ENCODE data around the gene KDM5C. TPM values are rescaled to one million over a fixed set of nuclear protein-coding genes. Genes with fewer than 3 reads are reported as not detected.

KDM5C gene
- total RNA-seq, 1 experiment from 2014 or later, result 178 TPM

DNA sequence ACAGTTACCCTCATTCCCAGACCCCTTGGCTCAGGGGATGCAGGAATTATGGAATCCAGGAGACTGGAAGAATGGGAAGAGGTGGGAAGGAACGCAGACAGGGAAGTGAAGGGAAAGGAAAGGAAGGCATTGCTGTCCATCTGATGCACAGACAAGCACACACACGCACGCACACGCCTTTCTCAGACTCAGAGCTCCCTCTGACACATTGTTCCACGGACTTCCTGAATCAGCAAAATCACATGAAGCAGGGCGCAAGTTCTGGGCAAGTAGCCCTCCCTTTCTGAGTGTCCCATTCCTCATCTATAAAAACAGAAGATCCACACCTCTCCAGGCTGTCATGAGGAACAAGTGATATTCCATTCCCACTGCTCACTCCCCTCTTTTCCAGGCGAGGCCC lies 43.2 kb upstream of the KDM5C start:
- no peak for DNase-seq (ENCODE audit: low spot score)
- ChIA-PET CTCF (no interaction called here), POLR2A (ENCODE audit: low non-redundant PET) (no interaction called here)
- Histone ChIP-seq H3K4me3 (ENCODE audit: low read depth, low read length, poor library complexity, severe bottlenecking) (no peak overlapping the region), H3K9me3 (ENCODE audit: low read depth, low read length, poor library complexity, severe bottlenecking) (no peaks in the 10 kb centered on the region), H3K4me1 (ENCODE audit: insufficient read depth, low read length, poor library complexity, severe bottlenecking) (peaks cover 4% of the 10 kb centered on the region), H3K27me3 (replicated peaks; ENCODE audit: insufficient read depth, low read depth, low read length, poor library complexity) (no peaks in the 10 kb centered on the region), H3K36me3 (ENCODE audit: insufficient read depth, low read length, poor library complexity, severe bottlenecking) (no peaks in the 10 kb centered on the region), H3K27ac (ENCODE audit: low read depth, low read length, poor library complexity, severe bottlenecking) (no peak overlapping the region)
- no TSS peak for BruUV-seq (replicated peaks)
- TF ChIP-seq, protein P1, sequence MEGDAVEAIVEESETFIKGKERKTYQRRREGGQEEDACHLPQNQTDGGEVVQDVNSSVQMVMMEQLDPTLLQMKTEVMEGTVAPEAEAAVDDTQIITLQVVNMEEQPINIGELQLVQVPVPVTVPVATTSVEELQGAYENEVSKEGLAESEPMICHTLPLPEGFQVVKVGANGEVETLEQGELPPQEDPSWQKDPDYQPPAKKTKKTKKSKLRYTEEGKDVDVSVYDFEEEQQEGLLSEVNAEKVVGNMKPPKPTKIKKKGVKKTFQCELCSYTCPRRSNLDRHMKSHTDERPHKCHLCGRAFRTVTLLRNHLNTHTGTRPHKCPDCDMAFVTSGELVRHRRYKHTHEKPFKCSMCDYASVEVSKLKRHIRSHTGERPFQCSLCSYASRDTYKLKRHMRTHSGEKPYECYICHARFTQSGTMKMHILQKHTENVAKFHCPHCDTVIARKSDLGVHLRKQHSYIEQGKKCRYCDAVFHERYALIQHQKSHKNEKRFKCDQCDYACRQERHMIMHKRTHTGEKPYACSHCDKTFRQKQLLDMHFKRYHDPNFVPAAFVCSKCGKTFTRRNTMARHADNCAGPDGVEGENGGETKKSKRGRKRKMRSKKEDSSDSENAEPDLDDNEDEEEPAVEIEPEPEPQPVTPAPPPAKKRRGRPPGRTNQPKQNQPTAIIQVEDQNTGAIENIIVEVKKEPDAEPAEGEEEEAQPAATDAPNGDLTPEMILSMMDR (conservative IDR thresholded peaks at IDR 0.05; ENCODE audit: low read depth, low read length), result no peak
- TF ChIP-seq EZH2 (IDR thresholded peaks at IDR 0.05; ENCODE audit: borderline replicate concordance, low read depth, low read length, poor library complexity, severe bottlenecking), result no peak
- intact Hi-C loops (cut with micrococcal nuclease; ENCODE audit: unreplicated experiment), result no loop called here

DNA sequence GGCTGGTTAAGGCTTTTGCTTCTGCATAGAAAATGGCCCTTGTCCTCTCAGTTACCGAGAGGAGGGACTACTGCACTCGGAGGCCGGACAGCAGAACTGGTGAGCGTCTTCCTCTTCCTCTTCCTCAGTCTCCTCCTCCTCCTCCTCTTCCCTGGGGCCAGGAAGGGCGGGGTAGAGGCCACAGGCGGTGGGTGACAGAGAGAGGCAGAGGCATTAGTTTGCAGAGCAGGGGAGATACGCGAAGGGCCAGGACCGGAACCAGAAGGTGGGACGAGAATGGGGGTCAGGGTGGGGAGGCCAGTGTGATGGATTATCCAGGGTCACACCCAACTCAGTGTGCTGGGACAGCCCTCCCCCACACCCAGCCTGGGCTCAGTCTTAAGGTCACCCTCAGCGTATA lies 41.9 kb upstream of the KDM5C start:
- no peak overlapping the region for H3K4me3 ChIP-seq (ENCODE audit: low read depth, low read length, poor library complexity, severe bottlenecking)
- no TSS peak for BruUV-seq (replicated peaks)

GRCh38 chrX:53265771-53266574 lies 41.0 kb upstream of the KDM5C start:
- no TSS peak for BruUV-seq (replicated peaks)
- POLR2A ChIA-PET (ENCODE audit: low non-redundant PET), result interaction anchor here (0.6 kb wide), 1 partner anchor 293 kb away, joined by 3 read pairs; no protein-coding TSS in a partner anchor
- TF ChIP-seq EZH2 (IDR thresholded peaks at IDR 0.05; ENCODE audit: borderline replicate concordance, low read depth, low read length, poor library complexity, severe bottlenecking), result no peak
- TF ChIP-seq, protein P1 (conservative IDR thresholded peaks at IDR 0.05; ENCODE audit: low read depth, low read length), result no peak
- DNase-seq (ENCODE audit: low spot score), result no peak
- Histone ChIP-seq H3K9me3 (ENCODE audit: low read depth, low read length, poor library complexity, severe bottlenecking) (no peaks in the 10 kb centered on the region), H3K27me3 (replicated peaks; ENCODE audit: insufficient read depth, low read depth, low read length, poor library complexity) (peaks cover 4% of the 10 kb centered on the region), H3K27ac (ENCODE audit: low read depth, low read length, poor library complexity, severe bottlenecking) (no peak overlapping the region), H3K36me3 (ENCODE audit: insufficient read depth, low read length, poor library complexity, severe bottlenecking) (no peaks in the 10 kb centered on the region), H3K4me3 (ENCODE audit: low read depth, low read length, poor library complexity, severe bottlenecking) (no peak overlapping the region), H3K4me1 (ENCODE audit: insufficient read depth, low read length, poor library complexity, severe bottlenecking) (peaks cover 4% of the 10 kb centered on the region)
- CTCF ChIA-PET, result no interaction called here
- intact Hi-C loops (cut with micrococcal nuclease; ENCODE audit: unreplicated experiment), result no loop called here

More for the DNA sequence above, 41.9 kb upstream of the KDM5C start:
- no peaks in the 10 kb centered on the region for H3K36me3 ChIP-seq (ENCODE audit: insufficient read depth, low read length, poor library complexity, severe bottlenecking)
- TF ChIP-seq, protein P1 (conservative IDR thresholded peaks at IDR 0.05; ENCODE audit: low read depth, low read length), result no peak
- no peak for TF ChIP-seq EZH2 (IDR thresholded peaks at IDR 0.05; ENCODE audit: borderline replicate concordance, low read depth, low read length, poor library complexity, severe bottlenecking)
- H3K27ac ChIP-seq (ENCODE audit: low read depth, low read length, poor library complexity, severe bottlenecking), result no peak overlapping the region
- DNase-seq (ENCODE audit: low spot score), result no peak
- H3K27me3 ChIP-seq (replicated peaks; ENCODE audit: insufficient read depth, low read depth, low read length, poor library complexity), result peaks cover 4% of the 10 kb centered on the region
- H3K4me1 ChIP-seq (ENCODE audit: insufficient read depth, low read length, poor library complexity, severe bottlenecking), result peaks cover 4% of the 10 kb centered on the region
- intact Hi-C loops (cut with micrococcal nuclease; ENCODE audit: unreplicated experiment), result no loop called here
- POLR2A ChIA-PET (ENCODE audit: low non-redundant PET), result no interaction called here
- CTCF ChIA-PET, result no interaction called here
- no peaks in the 10 kb centered on the region for H3K9me3 ChIP-seq (ENCODE audit: low read depth, low read length, poor library complexity, severe bottlenecking)
